ENCODE data around the gene CISD1. TPM values are rescaled to one million over a fixed set of nuclear protein-coding genes. Genes with fewer than 3 reads are reported as not detected.
"Not testable (repeated sequence)": the region's sequence is repeated elsewhere in the genome, so short reads cannot be mapped to it uniquely, and the experiment has no call there.

CISD1 gene
- total RNA-seq, 2 donors from 2014 or later, result 41.2 to 48.5 TPM

- no peak for ATAC-seq
Measured at GRCh38 chr10:58253184-58253583, 15.8 kb upstream of the CISD1 start.

GRCh38 chr10:58254644-58255043, 14.3 kb upstream of the CISD1 start:
- H3K27ac Mint-ChIP-seq, result no peak overlapping the region
- no peaks in the 10 kb centered on the region for H3K27me3 Mint-ChIP-seq
- H3K36me3 Mint-ChIP-seq, result peaks cover 17% of the 10 kb centered on the region
- H3K9me3 Mint-ChIP-seq, result peaks cover 4% of the 10 kb centered on the region
- H3K4me1 Mint-ChIP-seq (ENCODE audit: low read depth in 2 of 2), result peaks cover 18 to 19% of the 10 kb centered on the region in 2 donors
- H3K4me3 Mint-ChIP-seq, result no peak overlapping the region
- ATAC-seq, result no peak
- DNase-seq (ENCODE audit: low spot score), result no peak

More at GRCh38 chr10:58253184-58253583, 15.8 kb upstream of the CISD1 start:
- DNase-seq (ENCODE audit: low spot score), result no peak
- Mint-ChIP-seq H3K4me3 (no peak overlapping the region), H3K27ac (no peak overlapping the region), H3K27me3 (no peaks in the 10 kb centered on the region), H3K36me3 (peaks cover 17% of the 10 kb centered on the region), H3K4me1 (ENCODE audit: low read depth in 2 of 2) (peaks cover 19 to 22% of the 10 kb centered on the region in 2 donors), H3K9me3 (peaks cover 6% of the 10 kb centered on the region)

GRCh38 chr10:58256013-58256780, 12.8 kb upstream of the CISD1 start:
- not testable (repeated sequence) for H3K27ac Mint-ChIP-seq; H3K27me3 Mint-ChIP-seq; H3K4me3 Mint-ChIP-seq; H3K9me3 Mint-ChIP-seq; DNase-seq (ENCODE audit: low spot score); ATAC-seq
- Mint-ChIP-seq H3K36me3 (peaks cover 17% of the 10 kb centered on the region), H3K4me1 (ENCODE audit: low read depth in 2 of 2) (peaks cover 14 to 24% of the 10 kb centered on the region in 2 donors)

GRCh38 chr10:58258977-58259692, 9.8 kb upstream of the CISD1 start:
- H3K36me3 Mint-ChIP-seq, result peaks cover 6% of the 10 kb centered on the region

GRCh38 chr10:58260334-58260733, 8.6 kb upstream of the CISD1 start:
- ATAC-seq (no peak), DNase-seq (ENCODE audit: low spot score) (no peak)
- Mint-ChIP-seq H3K27me3 (no peaks in the 10 kb centered on the region), H3K9me3 (no peaks in the 10 kb centered on the region), H3K4me1 (ENCODE audit: low read depth in 2 of 2) (peaks cover 8 to 30% of the 10 kb centered on the region in 2 donors), H3K36me3 (no peaks in the 10 kb centered on the region), H3K4me3 (no peak overlapping the region), H3K27ac (no peak overlapping the region)

More at GRCh38 chr10:58258977-58259692, 9.8 kb upstream of the CISD1 start:
- ATAC-seq (no peak), DNase-seq (ENCODE audit: low spot score) (no peak)
- Mint-ChIP-seq H3K4me3 (no peak overlapping the region), H3K27ac (no peak overlapping the region), H3K9me3 (peaks cover 1% of the 10 kb centered on the region), H3K27me3 (no peaks in the 10 kb centered on the region), H3K4me1 (ENCODE audit: low read depth in 2 of 2) (peaks cover 11 to 22% of the 10 kb centered on the region in 2 donors)

GRCh38 chr10:58262766-58263165, 6.2 kb upstream of the CISD1 start:
- no peak overlapping the region for H3K4me3 Mint-ChIP-seq
- no peak for DNase-seq (ENCODE audit: low spot score)
- no peaks in the 10 kb centered on the region for H3K9me3 Mint-ChIP-seq
- peaks cover 16 to 40% of the 10 kb centered on the region in 2 donors for H3K4me1 Mint-ChIP-seq (ENCODE audit: low read depth in 2 of 2)
- H3K36me3 Mint-ChIP-seq, result no peaks in the 10 kb centered on the region
- ATAC-seq, result no peak
- no peaks in the 10 kb centered on the region for H3K27me3 Mint-ChIP-seq
- no peak overlapping the region for H3K27ac Mint-ChIP-seq

GRCh38 chr10:58264780-58265179, 4.2 kb upstream of the CISD1 start:
- DNase-seq (ENCODE audit: low spot score) (no peak), ATAC-seq (no peak)
- no peaks in the 10 kb centered on the region for H3K27me3 Mint-ChIP-seq
- no peak overlapping the region for H3K27ac Mint-ChIP-seq
- peak overlapping the region; percentile 87 for H3K4me3 Mint-ChIP-seq
- no peaks in the 10 kb centered on the region for H3K36me3 Mint-ChIP-seq
- H3K4me1 Mint-ChIP-seq (ENCODE audit: low read depth in 2 of 2), result peaks cover 23 to 55% of the 10 kb centered on the region in 2 donors
- H3K9me3 Mint-ChIP-seq, result no peaks in the 10 kb centered on the region

- Mint-ChIP-seq H3K9me3 (no peaks in the 10 kb centered on the region), H3K4me3 (peak overlapping the region; percentile 87), H3K4me1 (ENCODE audit: low read depth in 2 of 2) (peaks cover 23 to 55% of the 10 kb centered on the region in 2 donors), H3K36me3 (no peaks in the 10 kb centered on the region), H3K27me3 (no peaks in the 10 kb centered on the region), H3K27ac (peak overlapping the region in 1 of 2 donors; percentile 97)
- DNase-seq (ENCODE audit: low spot score) (no peak), ATAC-seq (no peak)
Measured at GRCh38 chr10:58265249-58265648, 3.7 kb upstream of the CISD1 start.

- Mint-ChIP-seq H3K9me3 (no peaks in the 10 kb centered on the region), H3K4me1 (ENCODE audit: low read depth in 2 of 2) (peaks cover 23 to 50% of the 10 kb centered on the region in 2 donors), H3K27me3 (no peaks in the 10 kb centered on the region), H3K36me3 (no peaks in the 10 kb centered on the region), H3K4me3 (peak overlapping the region; percentile 87), H3K27ac (peak overlapping the region; percentile 89 to 97)
- ATAC-seq, result peak in 1 of 2 donors; percentile 5
- no peak for DNase-seq (ENCODE audit: low spot score)
Measured at GRCh38 chr10:58266003-58266825, 2.7 kb upstream of the CISD1 start.

GRCh38 chr10:58266826-58267712, 1.9 kb upstream of the CISD1 start:
- peak; percentile 71 for DNase-seq (ENCODE audit: low spot score)
- Mint-ChIP-seq H3K27ac (peak overlapping the region; percentile 89 to 97), H3K9me3 (no peaks in the 10 kb centered on the region), H3K4me1 (ENCODE audit: low read depth in 2 of 2) (peaks cover 23 to 50% of the 10 kb centered on the region in 2 donors), H3K4me3 (peak overlapping the region; percentile 87), H3K36me3 (no peaks in the 10 kb centered on the region), H3K27me3 (no peaks in the 10 kb centered on the region)
- peak in 1 of 2 donors; percentile 7 for ATAC-seq

- H3K9me3 Mint-ChIP-seq, result no peaks in the 10 kb centered on the region
- ATAC-seq (peak; percentile 89 to 90), DNase-seq (ENCODE audit: low spot score) (peak; percentile 99)
- peak within 1 kb of the TSS; percentile 87 for H3K4me3 Mint-ChIP-seq
- H3K27me3 Mint-ChIP-seq, result no peaks in the 10 kb centered on the region
- peaks cover 19 to 42% of the 10 kb centered on the region in 2 donors for H3K4me1 Mint-ChIP-seq (ENCODE audit: low read depth in 2 of 2)
- no peaks in the 10 kb centered on the region for H3K36me3 Mint-ChIP-seq
- peak within 1 kb of the TSS; percentile 89 to 97 for H3K27ac Mint-ChIP-seq
Measured at GRCh38 chr10:58267713-58268453, 1.1 kb upstream of the CISD1 start, which contains the start of gene IPMK. Gene IPMK (minus strand): TSS chr10:58267894. CDS start chr10:58267611, 283 bp downstream.

- Mint-ChIP-seq H3K27ac (peak overlapping the region; percentile 89 to 94), H3K9me3 (no peaks in the 10 kb centered on the region), H3K36me3 (no peaks in the 10 kb centered on the region), H3K27me3 (no peaks in the 10 kb centered on the region), H3K4me1 (ENCODE audit: low read depth in 2 of 2) (peaks cover 23 to 47% of the 10 kb centered on the region in 2 donors), H3K4me3 (peak overlapping the region; percentile 87)
- ATAC-seq (no peak), DNase-seq (ENCODE audit: low spot score) (no peak)
Measured at GRCh38 chr10:58268454-58268945, 462 bp upstream of the CISD1 start.
